OCI-LY1 (cell line): ENCODE measurements around the gene DDX17.

Experiments used
- H2AFZ ChIP-seq: fragments of 200-600 bp; sonication (generic), shearing (Covaris generic); 2 replicates; pipeline ENCODE4 v1.6.0; 2014; ENCODE audit warnings: antibody characterized with exemption, mild to moderate bottlenecking, low read length
- H3F3A ChIP-seq: fragments of 200-600 bp; sonication (generic), shearing (Covaris generic); 2 replicates; pipeline ENCODE4 v1.6.0; 2014; ENCODE audit warnings: mild to moderate bottlenecking, antibody characterized with exemption, low read length, moderate library complexity; ENCODE audit not compliant: insufficient read depth
- H3K27ac ChIP-seq: fragments of 200-600 bp; sonication (generic); 2 replicates; pipeline ENCODE4 v1.5.1; 2014; ENCODE audit warnings: low read length, mixed run types, mild to moderate bottlenecking, low read depth; ENCODE audit not compliant: poor library complexity, severe bottlenecking
- H3K27me3 ChIP-seq: fragments of 200-600 bp; sonication (generic); 2 replicates; pipeline ENCODE4 v1.6.0; 2014; ENCODE audit warnings: antibody characterized with exemption, mild to moderate bottlenecking, low read length, moderate library complexity; ENCODE audit not compliant: insufficient read depth
- H3K36me3 ChIP-seq: fragments of 200-600 bp; sonication (generic); 2 replicates; pipeline ENCODE4 v1.6.1; 2014; ENCODE audit warnings: mild to moderate bottlenecking, antibody characterized with exemption, low read length, moderate library complexity, mixed read lengths; ENCODE audit not compliant: insufficient read depth
- H3K4me1 ChIP-seq: fragments of 200-600 bp; sonication (generic); 2 replicates; pipeline ENCODE4 v1.5.1; 2014; ENCODE audit warnings: mild to moderate bottlenecking, low read length, moderate library complexity; ENCODE audit not compliant: insufficient read depth, severe bottlenecking
- H3K4me2 ChIP-seq: fragments of 200-600 bp; sonication (generic), shearing (Covaris generic); 2 replicates; pipeline ENCODE4 v1.6.1; 2014; ENCODE audit warnings: low read length
- H3K4me3 ChIP-seq: fragments of 200-600 bp; sonication (generic); 2 replicates; pipeline ENCODE4 v1.5.1; 2014; ENCODE audit warnings: low read length, low read depth, mild to moderate bottlenecking, mixed read lengths; ENCODE audit not compliant: poor library complexity, severe bottlenecking
- H3K79me2 ChIP-seq: fragments of 200-600 bp; shearing (Covaris generic); 2 replicates; pipeline ENCODE4 v1.6.1; 2016; ENCODE audit warnings: mixed run types, low read length, mixed read lengths; ENCODE audit not compliant: insufficient read depth
- H3K9ac ChIP-seq: fragments of 200-600 bp; sonication (generic), shearing (Covaris generic); 2 replicates; pipeline ENCODE4 v1.6.1; 2014; ENCODE audit warnings: mild to moderate bottlenecking, low read length, mixed read lengths
- H3K9me2 ChIP-seq: fragments of 200-600 bp; sonication (generic), shearing (Covaris generic); 2 replicates; pipeline ENCODE4 v1.6.1; 2014; ENCODE audit warnings: low read depth, mild to moderate bottlenecking, low read length, mixed read lengths
- H3K9me3 ChIP-seq: fragments of 200-600 bp; shearing (Covaris generic); 2 replicates; pipeline ENCODE4 v1.6.1; 2014; ENCODE audit warnings: low read length, mixed read lengths
- H4K20me1 ChIP-seq: fragments of 200-600 bp; sonication (generic), shearing (Covaris generic); 2 replicates; pipeline ENCODE4 v1.6.0; 2016; ENCODE audit warnings: mild to moderate bottlenecking, low read length; ENCODE audit not compliant: insufficient read depth
- EZH2 ChIP-seq: fragments of 200-600 bp; sonication (generic), shearing (Covaris generic); IDR thresholded peaks from 2 replicates; pipeline ENCODE4 v1.8.0; 2017; ENCODE audit warnings: borderline replicate concordance, mixed run types, mild to moderate bottlenecking, antibody characterized with exemption, low read length, moderate library complexity, mixed read lengths
- TF ChIP-seq, protein P1 (sequence below): fragments of 200-600 bp; sonication (generic), shearing (Covaris generic); IDR thresholded peaks from 2 replicates; pipeline ENCODE4 v1.5.1; 2017; ENCODE audit warnings: mild to moderate bottlenecking, antibody characterized with exemption, low read length, moderate library complexity, mixed read lengths

The DDX17 gene

DNA sequence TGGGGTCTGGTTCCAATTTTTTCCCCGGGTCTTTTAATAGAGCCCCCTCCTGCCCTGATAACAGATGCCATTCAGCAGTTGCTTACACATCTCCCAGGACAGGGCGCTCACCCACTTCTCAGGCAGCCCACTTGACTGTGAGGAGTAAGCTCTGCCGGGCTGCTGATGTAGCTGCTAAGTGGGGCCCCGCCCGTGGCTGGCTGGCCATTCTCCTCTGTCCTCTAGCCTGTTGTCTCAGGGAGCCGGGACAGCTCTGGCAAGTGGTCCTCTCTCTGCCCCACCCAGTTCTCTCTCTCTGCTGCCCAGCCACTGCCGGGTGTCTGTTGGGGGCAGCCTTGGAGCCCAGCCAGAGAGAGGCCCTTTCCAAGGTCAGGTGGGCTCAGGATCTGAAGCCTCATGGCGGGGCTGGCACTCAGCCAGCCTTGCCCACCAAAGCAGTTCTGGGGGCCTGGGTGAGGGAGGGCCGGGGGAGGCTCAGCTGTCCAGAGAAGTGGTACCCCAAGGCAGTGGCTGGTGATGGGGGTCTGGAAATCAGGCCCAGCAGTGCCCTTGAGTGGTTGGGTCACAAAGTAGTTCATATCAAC is 60.0 kb downstream of the DDX17 start:
- TF ChIP-seq, protein P1, sequence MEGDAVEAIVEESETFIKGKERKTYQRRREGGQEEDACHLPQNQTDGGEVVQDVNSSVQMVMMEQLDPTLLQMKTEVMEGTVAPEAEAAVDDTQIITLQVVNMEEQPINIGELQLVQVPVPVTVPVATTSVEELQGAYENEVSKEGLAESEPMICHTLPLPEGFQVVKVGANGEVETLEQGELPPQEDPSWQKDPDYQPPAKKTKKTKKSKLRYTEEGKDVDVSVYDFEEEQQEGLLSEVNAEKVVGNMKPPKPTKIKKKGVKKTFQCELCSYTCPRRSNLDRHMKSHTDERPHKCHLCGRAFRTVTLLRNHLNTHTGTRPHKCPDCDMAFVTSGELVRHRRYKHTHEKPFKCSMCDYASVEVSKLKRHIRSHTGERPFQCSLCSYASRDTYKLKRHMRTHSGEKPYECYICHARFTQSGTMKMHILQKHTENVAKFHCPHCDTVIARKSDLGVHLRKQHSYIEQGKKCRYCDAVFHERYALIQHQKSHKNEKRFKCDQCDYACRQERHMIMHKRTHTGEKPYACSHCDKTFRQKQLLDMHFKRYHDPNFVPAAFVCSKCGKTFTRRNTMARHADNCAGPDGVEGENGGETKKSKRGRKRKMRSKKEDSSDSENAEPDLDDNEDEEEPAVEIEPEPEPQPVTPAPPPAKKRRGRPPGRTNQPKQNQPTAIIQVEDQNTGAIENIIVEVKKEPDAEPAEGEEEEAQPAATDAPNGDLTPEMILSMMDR, result no peak
- TF ChIP-seq EZH2, result no peak
- H3K27ac ChIP-seq, result no peak overlapping the region
- no peaks in the 10 kb centered on the region for H3K9me2 ChIP-seq
- H3K4me3 ChIP-seq, result no peak overlapping the region
- no peaks in the 10 kb centered on the region for H3K79me2 ChIP-seq
- no peaks in the 10 kb centered on the region for H3F3A ChIP-seq
- H3K4me1 ChIP-seq, result no peaks in the 10 kb centered on the region
- H3K9me3 ChIP-seq, result no peaks in the 10 kb centered on the region
- H3K9ac ChIP-seq, result no peak overlapping the region
- H2AFZ ChIP-seq, result no peak overlapping the region
- no peaks in the 10 kb centered on the region for H4K20me1 ChIP-seq
- peaks cover 14% of the 10 kb centered on the region for H3K27me3 ChIP-seq
- no peak overlapping the region for H3K4me2 ChIP-seq
- H3K36me3 ChIP-seq, result no peaks in the 10 kb centered on the region

DNA sequence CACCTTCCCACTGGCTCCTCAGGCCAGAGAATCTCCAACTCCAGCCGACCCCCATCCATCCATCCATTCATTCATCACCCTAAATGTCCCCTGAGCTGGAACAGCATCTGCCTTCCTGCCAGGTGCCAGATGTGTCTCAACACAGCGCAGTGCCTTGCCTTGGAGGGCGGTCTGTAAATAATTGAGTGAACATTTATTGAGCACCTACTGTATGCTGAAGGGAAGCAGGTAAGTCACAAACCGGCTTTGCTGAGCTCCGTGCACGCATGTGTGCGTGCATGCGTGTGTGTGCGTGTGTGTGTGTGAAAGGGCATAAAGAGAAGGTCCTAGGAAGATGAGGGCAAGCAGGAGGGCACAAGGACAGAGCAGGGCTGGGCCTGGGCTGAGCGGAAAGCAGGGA is 61.3 kb downstream of the DDX17 start:
- Histone ChIP-seq H3K4me3 (no peak overlapping the region), H3K79me2 (no peaks in the 10 kb centered on the region), H3K27me3 (peaks cover 9% of the 10 kb centered on the region), H4K20me1 (no peaks in the 10 kb centered on the region), H3K36me3 (no peaks in the 10 kb centered on the region), H3F3A (no peaks in the 10 kb centered on the region), H3K27ac (no peak overlapping the region), H3K9me2 (no peaks in the 10 kb centered on the region), H3K4me2 (no peak overlapping the region), H3K4me1 (no peaks in the 10 kb centered on the region), H3K9ac (no peak overlapping the region), H2AFZ (no peak overlapping the region), H3K9me3 (no peaks in the 10 kb centered on the region)
- TF ChIP-seq, protein P1, result no peak
- TF ChIP-seq EZH2, result no peak

- no peaks in the 10 kb centered on the region for H3F3A ChIP-seq
- no peak overlapping the region for H3K27ac ChIP-seq
- H3K9me2 ChIP-seq, result no peaks in the 10 kb centered on the region
- no peak overlapping the region for H3K4me3 ChIP-seq
- no peak overlapping the region for H3K4me2 ChIP-seq
- no peaks in the 10 kb centered on the region for H3K4me1 ChIP-seq
- no peak overlapping the region for H3K9ac ChIP-seq
- no peaks in the 10 kb centered on the region for H4K20me1 ChIP-seq
- no peak overlapping the region for H2AFZ ChIP-seq
- H3K79me2 ChIP-seq, result no peaks in the 10 kb centered on the region
- H3K36me3 ChIP-seq, result no peaks in the 10 kb centered on the region
- TF ChIP-seq, protein P1, result no peak
- no peak for TF ChIP-seq EZH2
- H3K9me3 ChIP-seq, result no peaks in the 10 kb centered on the region
- peaks cover 9% of the 10 kb centered on the region for H3K27me3 ChIP-seq
These were observed 62.2 kb downstream of the DDX17 start for GRCh38 chr22:38443628-38444521.
